Measurements from ENCODE around the gene ARHGAP44. TPM values are rescaled to one million over a fixed set of nuclear protein-coding genes. Genes with fewer than 3 reads are reported as not detected.

Gene ARHGAP44
- total RNA-seq, 4 donors from 2014 or later = 10.9 to 22.0 (median 18.7) TPM

- Histone ChIP-seq H3K27me3 (no peaks in the 10 kb centered on the region), H3K9me3 (no peaks in the 10 kb centered on the region), H3K36me3 (no peaks in the 10 kb centered on the region), H3K27ac (no peak overlapping the region), H3K4me1 (no peaks in the 10 kb centered on the region), H3K4me3 (replicated peaks in 1 of 3) (no peak overlapping the region)
- TF ChIP-seq CTCF (IDR thresholded peaks at IDR 0.05) = no peak
- no peak for TF ChIP-seq POLR2A (IDR thresholded peaks at IDR 0.05)
- intact Hi-C loops (cut with DNase I) = no loop called here
- WGBS, 2 donors = 46 to 52% methylated on average over 3 of the region's 3 CpGs
- DNase-seq = no peak
Observed at GRCh38 chr17:12830777-12831247, 41.5 kb downstream of the ARHGAP44 start.

GRCh38 chr17:12831839-12832238, 42.5 kb downstream of the ARHGAP44 start:
- Histone ChIP-seq H3K9me3 (no peaks in the 10 kb centered on the region), H3K27me3 (no peaks in the 10 kb centered on the region), H3K4me3 (replicated peaks in 1 of 3) (no peak overlapping the region), H3K36me3 (no peaks in the 10 kb centered on the region), H3K4me1 (no peaks in the 10 kb centered on the region), H3K27ac (no peak overlapping the region)
- intact Hi-C loops (cut with DNase I) = no loop called here
- no peak for TF ChIP-seq CTCF (IDR thresholded peaks at IDR 0.05)
- no peak for TF ChIP-seq POLR2A (IDR thresholded peaks at IDR 0.05)
- DNase-seq = no peak
- WGBS, 2 donors = 88 to 96% methylated on average over 1 of the region's 1 CpG

GRCh38 chr17:12839042-12839441, 49.7 kb downstream of the ARHGAP44 start:
- no peak overlapping the region for H3K27ac ChIP-seq
- no peak overlapping the region for H3K4me3 ChIP-seq (replicated peaks in 1 of 3)
- 86 to 92% methylated on average over 2 of the region's 2 CpGs for WGBS, 2 donors
- no peaks in the 10 kb centered on the region for H3K27me3 ChIP-seq
- no peaks in the 10 kb centered on the region for H3K9me3 ChIP-seq
- DNase-seq = no peak
- no peaks in the 10 kb centered on the region for H3K36me3 ChIP-seq
- intact Hi-C loops (cut with DNase I) = no loop called here
- TF ChIP-seq POLR2A (IDR thresholded peaks at IDR 0.05) (no peak), CTCF (IDR thresholded peaks at IDR 0.05) (no peak)
- no peaks in the 10 kb centered on the region for H3K4me1 ChIP-seq

GRCh38 chr17:12842936-12843335, 53.6 kb downstream of the ARHGAP44 start:
- Histone ChIP-seq H3K36me3 (no peaks in the 10 kb centered on the region), H3K27me3 (no peaks in the 10 kb centered on the region), H3K27ac (no peak overlapping the region), H3K4me3 (replicated peaks in 1 of 3) (no peak overlapping the region), H3K9me3 (no peaks in the 10 kb centered on the region), H3K4me1 (no peaks in the 10 kb centered on the region)
- intact Hi-C loops (cut with DNase I) = no loop called here
- DNase-seq = no peak
- 82 to 94% methylated on average over 4 of the region's 4 CpGs for WGBS, 2 donors
- TF ChIP-seq POLR2A (IDR thresholded peaks at IDR 0.05) = no peak
- TF ChIP-seq CTCF (IDR thresholded peaks at IDR 0.05) = no peak

- H3K4me3 ChIP-seq (replicated peaks in 1 of 3) = no peak overlapping the region
- WGBS, 2 donors = 89 to 93% methylated on average over 9 of the region's 9 CpGs
- no peaks in the 10 kb centered on the region for H3K9me3 ChIP-seq
- no peaks in the 10 kb centered on the region for H3K36me3 ChIP-seq
- no peak for DNase-seq
- intact Hi-C loops (cut with DNase I) = no loop called here
- TF ChIP-seq POLR2A (IDR thresholded peaks at IDR 0.05) (no peak), CTCF (IDR thresholded peaks at IDR 0.05) (no peak)
- no peaks in the 10 kb centered on the region for H3K27me3 ChIP-seq
- H3K27ac ChIP-seq = no peak overlapping the region
- no peaks in the 10 kb centered on the region for H3K4me1 ChIP-seq
Observed at GRCh38 chr17:12850996-12851395, 61.7 kb downstream of the ARHGAP44 start.

Measured in thyroid gland (tissue), 4 donors.